Gastroesophageal sphincter (tissue), 3 donors: ENCODE measurements around the gene CFAP410.

ENCODE experiments used
- POLR2AphosphoS5 ChIP-seq: sonication (generic); formaldehyde crosslinking; IDR thresholded peaks from one replicate; pipeline ENCODE4 v1.6.1; 2017; ENCODE audit warnings: antibody characterized with exemption
- TF ChIP-seq, protein P1 (sequence below), 4 experiments: fragments of 200-600 bp in 2 of 4; fragments of 450-650 bp in 2 of 4; sonication (generic) in 1 of 4; IDR thresholded peaks; one replicate each; pipeline ENCODE4 v1.5.1; 2017 to 2019; ENCODE audit warnings: antibody characterized with exemption in 4 of 4, mild to moderate bottlenecking in 2 of 4, moderate library complexity in 2 of 4

DNA sequence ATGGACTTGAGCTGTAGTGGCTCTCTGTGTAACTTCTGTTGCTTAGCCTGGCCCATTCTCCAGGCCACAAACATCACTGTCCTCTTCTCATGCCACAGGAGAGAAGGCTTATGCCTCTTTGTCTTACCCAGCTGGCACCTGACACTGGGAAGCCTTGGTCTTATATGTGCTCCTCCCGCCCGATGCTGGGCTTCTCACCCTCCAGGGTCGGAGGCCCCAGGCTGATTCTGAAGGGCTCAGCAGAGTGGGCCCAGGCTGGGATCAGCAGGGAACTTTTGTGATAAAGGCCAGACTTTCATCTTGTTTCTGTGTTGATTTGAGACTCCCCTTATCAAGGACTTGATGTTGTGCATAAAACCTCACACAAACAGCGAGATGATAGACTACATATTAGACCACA lies 44.0 kb upstream of the CFAP410 start:
- TF ChIP-seq, protein P1, sequence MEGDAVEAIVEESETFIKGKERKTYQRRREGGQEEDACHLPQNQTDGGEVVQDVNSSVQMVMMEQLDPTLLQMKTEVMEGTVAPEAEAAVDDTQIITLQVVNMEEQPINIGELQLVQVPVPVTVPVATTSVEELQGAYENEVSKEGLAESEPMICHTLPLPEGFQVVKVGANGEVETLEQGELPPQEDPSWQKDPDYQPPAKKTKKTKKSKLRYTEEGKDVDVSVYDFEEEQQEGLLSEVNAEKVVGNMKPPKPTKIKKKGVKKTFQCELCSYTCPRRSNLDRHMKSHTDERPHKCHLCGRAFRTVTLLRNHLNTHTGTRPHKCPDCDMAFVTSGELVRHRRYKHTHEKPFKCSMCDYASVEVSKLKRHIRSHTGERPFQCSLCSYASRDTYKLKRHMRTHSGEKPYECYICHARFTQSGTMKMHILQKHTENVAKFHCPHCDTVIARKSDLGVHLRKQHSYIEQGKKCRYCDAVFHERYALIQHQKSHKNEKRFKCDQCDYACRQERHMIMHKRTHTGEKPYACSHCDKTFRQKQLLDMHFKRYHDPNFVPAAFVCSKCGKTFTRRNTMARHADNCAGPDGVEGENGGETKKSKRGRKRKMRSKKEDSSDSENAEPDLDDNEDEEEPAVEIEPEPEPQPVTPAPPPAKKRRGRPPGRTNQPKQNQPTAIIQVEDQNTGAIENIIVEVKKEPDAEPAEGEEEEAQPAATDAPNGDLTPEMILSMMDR (IDR thresholded peaks at IDR 0.05), result no peak
- TF ChIP-seq POLR2AphosphoS5, result no peak
